Choroid plexus epithelial cell (primary cell): Measurements from ENCODE around the gene LETM1.

Experiments used
- DNase-seq: peaks from one replicate; pipeline ENCODE4 v3.0.0-alpha.2; 2010; ENCODE audit warnings: low read depth
- H3K4me3 ChIP-seq: 2 replicates; pipeline ENCODE4 v1.5.1; 2011; ENCODE audit warnings: low read depth, mild to moderate bottlenecking, control low read depth, low read length, moderate library complexity
- TF ChIP-seq, protein P1 (sequence below): conservative IDR thresholded peaks from 2 replicates; pipeline ENCODE4 v1.5.1; 2011; ENCODE audit warnings: low read depth, mild to moderate bottlenecking, control low read depth, inconsistent platforms, low read length, moderate library complexity

Gene LETM1

DNA sequence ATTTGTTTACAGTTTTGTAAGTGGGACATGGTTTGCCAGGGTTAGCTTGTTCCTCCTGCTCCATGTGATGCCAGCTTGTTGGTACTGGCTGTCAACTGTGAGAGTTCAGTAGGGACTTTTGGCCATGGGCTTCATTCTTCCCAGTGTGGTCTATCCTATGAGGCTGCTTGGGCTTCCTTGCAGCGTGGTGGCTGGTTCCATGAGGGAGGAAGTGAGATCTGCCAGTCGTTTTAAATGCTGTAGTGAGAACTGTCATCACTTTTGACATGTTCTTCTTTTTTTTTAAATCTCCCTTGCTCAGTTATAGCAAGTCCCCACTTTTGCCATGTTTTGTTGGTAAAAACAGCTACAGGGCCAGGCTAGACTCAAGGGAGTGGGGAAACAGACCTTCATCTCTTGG lies 31.1 kb upstream of the LETM1 start:
- no peak overlapping the region for H3K4me3 ChIP-seq
- DNase-seq = no peak
- TF ChIP-seq, protein P1, sequence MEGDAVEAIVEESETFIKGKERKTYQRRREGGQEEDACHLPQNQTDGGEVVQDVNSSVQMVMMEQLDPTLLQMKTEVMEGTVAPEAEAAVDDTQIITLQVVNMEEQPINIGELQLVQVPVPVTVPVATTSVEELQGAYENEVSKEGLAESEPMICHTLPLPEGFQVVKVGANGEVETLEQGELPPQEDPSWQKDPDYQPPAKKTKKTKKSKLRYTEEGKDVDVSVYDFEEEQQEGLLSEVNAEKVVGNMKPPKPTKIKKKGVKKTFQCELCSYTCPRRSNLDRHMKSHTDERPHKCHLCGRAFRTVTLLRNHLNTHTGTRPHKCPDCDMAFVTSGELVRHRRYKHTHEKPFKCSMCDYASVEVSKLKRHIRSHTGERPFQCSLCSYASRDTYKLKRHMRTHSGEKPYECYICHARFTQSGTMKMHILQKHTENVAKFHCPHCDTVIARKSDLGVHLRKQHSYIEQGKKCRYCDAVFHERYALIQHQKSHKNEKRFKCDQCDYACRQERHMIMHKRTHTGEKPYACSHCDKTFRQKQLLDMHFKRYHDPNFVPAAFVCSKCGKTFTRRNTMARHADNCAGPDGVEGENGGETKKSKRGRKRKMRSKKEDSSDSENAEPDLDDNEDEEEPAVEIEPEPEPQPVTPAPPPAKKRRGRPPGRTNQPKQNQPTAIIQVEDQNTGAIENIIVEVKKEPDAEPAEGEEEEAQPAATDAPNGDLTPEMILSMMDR = no peak

DNA sequence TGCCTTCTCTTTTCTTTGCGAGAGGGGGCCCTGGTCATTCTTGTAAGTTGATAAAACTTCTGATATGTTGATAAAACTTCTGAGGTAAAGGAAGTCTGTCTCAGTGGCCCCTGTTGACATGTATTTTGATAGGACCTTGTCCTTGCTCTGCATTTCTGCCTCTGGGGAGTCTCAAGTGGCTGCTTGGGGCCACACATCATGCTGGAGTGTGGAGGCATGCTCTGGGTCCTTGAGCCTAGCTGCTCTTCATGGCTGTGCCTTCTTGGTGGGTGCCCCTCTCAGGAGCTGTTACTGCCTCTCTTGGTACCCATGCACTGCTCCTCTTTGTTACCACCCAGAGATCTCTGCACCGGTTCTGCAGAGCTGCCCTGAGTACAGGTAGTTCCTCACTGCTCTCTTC lies 29.5 kb upstream of the LETM1 start:
- DNase-seq = no peak
- H3K4me3 ChIP-seq = no peak overlapping the region
- TF ChIP-seq, protein P1 = no peak

DNA sequence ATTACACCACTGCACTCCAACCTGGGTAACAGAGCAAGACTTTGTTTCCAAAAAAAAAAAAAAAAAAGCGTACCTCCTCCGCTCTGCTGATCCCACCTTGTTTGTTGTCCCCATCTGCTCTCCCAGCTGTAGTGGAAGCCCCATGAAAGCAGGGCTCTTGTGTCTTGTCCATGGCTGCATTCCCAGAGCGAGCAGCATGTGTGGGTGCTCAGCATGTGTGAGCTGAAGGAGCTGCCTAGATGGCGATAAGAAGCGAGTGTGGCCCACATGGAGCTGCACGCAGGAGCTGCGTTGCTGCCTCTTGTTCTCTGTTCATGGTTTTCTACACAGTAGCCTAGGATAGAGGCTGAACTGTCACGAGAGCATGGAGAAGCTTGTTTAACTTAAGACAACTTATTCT lies 27.6 kb upstream of the LETM1 start:
- TF ChIP-seq, protein P1 = no peak
- no peak for DNase-seq
- H3K4me3 ChIP-seq = no peak overlapping the region

DNA sequence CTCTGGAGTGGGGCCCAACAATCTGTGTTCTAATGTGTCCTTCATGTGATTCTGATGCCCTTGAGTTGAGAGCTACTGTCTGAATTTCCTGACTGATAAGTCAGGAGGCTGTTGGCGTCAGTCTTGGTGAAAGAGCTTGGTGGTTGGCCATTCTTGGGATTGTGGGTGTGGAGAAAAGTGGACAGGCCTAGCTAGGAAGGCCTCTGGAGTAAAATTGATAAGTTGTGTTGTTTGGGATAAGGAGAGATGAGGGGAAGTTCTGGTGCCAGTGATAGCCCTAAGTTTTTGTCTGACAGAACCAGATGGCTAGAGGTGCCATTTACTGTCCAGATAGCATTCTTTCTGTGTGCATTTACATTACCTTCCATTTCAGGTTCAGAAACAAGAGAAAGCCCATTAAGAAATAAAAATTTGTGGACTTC lies 26.9 kb upstream of the LETM1 start:
- no peak for DNase-seq
- TF ChIP-seq, protein P1 = no peak
- H3K4me3 ChIP-seq = no peak overlapping the region

DNA sequence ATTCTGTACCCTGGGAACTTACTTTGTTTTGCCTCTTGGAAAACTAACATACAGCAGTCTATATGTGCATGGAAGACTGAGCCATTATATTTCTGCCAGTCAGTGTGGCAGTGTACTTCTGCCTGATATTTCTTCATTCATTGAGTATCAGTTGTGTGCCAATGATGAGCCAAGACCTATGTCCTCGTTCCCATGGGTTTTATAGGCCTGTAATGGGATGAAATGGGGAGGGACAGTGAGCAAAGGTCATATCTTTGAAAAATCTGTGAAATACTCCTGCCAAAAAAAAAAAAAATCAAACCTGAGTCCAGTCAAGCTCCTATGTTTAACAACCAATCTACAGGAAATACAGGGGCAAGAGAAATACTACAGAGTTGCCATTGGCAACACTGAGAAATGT lies 24.4 kb upstream of the LETM1 start:
- TF ChIP-seq, protein P1 = no peak
- H3K4me3 ChIP-seq = no peak overlapping the region
- DNase-seq = no peak

DNA sequence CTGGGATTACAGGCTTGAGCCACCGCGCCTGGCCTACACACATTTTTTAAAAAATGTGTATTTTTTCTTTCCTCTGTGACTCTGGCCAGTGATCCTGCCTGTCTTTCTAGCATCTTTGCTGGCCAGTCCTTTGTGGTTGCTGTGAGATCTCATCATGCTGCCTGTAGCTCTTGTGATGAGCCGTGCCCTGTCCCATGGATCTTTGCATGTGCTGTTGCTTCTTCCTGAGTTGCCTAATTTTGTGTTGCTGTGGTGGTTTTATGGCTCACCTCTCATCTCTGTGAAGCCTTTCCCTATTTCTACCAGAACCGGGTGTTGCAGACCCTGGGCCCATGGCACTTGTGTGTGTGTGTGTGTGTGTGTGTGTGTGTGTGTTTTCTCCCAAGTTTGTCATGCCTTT lies 23.5 kb upstream of the LETM1 start:
- TF ChIP-seq, protein P1 = no peak
- no peak overlapping the region for H3K4me3 ChIP-seq
- DNase-seq = peak; percentile 33

DNA sequence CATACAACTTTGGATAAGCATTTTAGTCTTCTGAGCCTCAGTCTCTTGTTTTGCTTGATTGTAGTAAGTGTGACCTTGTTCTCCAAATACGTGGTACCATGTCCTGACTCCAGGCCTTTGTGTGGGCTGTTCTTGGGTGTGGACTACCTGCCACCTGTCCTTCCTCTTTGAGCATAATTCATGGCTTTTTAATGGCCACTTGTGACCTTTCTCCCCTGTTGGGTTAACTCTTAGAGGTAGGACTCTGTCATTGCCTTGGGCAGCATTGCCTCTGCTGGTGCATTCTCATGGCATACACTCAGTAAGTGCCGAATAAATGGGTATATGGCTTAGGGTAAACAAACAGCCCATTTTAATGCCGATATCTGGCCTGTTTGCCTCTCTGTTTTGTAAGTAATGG lies 18.2 kb upstream of the LETM1 start:
- no peak for DNase-seq
- no peak overlapping the region for H3K4me3 ChIP-seq
- TF ChIP-seq, protein P1 = no peak
